Activated effector memory CD4-positive, alpha-beta T cell treated with Interleukin-2 at 50 U/mL for 16 hours (primary cell): ENCODE results near the gene SRA1.

Experiments used
- DNase-seq: peaks from one replicate; pipeline ENCODE4 v3.0.0-alpha.2; 2020

Gene SRA1

DNA sequence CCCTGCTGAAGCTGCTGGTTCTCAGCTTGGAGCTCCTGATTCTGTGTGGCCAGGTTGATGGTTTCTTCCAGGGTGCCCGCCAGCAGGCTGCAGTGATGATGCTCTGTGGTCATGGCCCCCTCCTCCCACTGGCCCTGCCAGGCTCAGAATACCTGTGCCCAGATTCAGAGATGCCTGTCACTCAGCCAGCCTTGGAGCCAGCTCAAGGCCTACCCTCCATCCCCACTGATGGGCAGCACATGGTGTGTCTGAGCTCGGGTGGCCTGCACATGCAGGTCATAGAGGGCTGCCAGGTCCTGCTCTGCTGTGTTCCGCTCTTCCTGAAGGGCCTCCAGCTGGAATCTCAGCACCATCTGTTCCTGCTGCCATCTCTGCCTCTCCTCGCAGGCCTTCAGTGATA lies 12.8 kb upstream of the SRA1 start:
- no peak for DNase-seq

DNA sequence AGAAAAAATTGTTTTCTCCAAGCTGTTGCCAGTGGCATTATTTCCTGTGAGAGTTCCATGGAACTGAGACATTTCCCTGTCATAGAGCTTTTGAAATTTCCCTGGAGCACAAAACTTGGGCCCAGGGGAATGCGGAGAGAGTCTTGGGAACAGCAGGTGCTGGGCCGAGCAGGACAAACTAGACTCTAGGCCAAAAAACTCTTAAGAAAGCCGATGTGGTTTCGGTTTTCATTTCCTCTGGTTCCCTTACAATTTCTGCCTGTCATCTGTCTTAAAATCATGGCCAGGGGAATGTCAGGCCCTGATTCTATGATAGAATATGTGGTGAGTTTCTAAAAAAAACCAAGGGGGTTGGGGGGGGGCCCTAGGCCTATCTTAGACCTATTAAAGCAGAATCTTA lies 11.9 kb upstream of the SRA1 start:
- no peak for DNase-seq

DNA sequence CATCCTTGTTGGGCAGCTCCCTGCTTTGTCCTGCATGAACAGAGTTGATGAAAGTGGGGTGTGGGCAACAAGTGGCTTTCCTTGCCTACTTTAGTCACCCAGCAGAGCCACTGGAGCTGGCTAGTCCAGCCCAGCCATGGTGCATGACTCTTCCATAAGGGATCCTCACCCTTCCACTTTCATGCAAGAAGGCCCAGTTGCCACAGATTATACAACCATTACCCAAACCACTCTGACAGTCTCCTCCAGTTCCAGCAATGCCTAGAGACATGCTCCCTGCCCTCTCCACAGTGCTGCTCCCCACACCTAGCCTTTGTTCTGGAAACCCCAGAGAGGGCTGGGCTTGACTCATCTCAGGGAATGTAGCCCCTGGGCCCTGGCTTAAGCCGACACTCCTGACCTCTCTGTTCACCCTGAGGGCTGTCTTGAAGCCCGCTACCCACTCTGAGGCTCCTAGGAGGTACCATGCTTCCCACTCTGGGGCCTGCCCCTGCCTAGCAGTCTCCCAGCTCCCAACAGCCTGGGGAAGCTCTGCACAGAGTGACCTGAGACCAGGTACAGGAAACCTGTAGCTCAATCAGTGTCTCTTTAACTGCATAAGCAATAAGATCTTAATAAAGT lies 11.3 kb upstream of the SRA1 start:
- DNase-seq, result no peak

DNA sequence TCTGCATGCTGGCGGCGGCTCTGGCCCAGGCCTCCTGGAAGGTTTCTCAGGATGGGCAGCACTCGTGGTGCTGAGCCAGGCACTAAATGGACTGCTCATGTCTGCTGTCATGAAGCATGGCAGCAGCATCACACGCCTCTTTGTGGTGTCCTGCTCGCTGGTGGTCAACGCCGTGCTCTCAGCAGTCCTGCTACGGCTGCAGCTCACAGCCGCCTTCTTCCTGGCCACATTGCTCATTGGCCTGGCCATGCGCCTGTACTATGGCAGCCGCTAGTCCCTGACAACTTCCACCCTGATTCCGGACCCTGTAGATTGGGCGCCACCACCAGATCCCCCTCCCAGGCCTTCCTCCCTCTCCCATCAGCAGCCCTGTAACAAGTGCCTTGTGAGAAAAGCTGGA lies 10.6 kb upstream of the SRA1 start:
- DNase-seq, result no peak

DNA sequence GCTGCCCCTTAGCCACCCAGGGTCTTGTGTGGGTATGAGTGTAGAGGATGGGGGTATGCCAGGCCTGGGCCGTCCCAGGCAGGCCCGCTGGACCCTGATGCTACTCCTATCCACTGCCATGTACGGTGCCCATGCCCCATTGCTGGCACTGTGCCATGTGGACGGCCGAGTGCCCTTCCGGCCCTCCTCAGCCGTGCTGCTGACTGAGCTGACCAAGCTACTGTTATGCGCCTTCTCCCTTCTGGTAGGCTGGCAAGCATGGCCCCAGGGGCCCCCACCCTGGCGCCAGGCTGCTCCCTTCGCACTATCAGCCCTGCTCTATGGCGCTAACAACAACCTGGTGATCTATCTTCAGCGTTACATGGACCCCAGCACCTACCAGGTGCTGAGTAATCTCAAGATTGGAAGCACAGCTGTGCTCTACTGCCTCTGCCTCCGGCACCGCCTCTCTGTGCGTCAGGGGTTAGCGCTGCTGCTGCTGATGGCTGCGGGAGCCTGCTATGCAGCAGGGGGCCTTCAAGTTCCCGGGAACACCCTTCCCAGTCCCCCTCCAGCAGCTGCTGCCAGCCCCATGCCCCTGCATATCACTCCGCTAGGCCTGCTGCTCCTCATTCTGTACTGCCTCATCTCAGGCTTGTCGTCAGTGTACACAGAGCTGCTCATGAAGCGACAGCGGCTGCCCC lies 10.0 kb upstream of the SRA1 start:
- no peak for DNase-seq

DNA sequence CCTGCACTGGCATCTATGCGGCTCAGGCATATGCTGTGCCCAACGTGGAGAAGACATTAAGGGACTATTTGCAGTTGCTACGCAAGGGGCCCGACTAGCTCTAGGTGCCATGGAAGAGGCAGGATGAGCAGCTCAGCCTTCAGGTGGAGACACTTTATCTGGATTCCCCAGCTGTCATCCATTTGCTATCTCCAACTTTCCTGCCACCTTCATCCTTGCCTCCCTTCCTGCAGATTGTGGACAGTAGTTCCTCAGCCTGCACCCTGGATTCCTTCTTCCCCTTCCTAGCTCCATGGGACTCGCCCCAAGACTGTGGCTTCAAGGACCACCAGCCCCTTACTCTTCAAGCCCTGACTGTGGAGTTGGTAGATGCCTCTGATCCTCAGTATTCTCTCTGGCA lies 9.4 kb upstream of the SRA1 start:
- DNase-seq, result no peak

DNA sequence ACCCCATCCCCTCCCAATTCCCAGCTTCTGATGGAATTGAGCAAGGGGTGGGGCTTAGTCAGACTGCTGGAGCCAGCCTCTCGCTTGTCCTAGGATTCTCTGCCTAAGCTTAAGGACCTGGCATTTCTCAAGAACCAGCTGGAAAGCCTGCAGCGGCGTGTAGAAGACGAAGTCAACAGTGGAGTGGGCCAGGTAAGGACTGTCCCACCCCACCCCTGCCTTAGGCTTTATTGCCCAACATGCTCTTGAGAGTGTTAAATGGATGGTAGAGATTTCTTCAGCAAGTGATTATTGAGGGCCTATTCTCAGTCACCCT lies 8.5 kb upstream of the SRA1 start:
- DNase-seq, result no peak

DNA sequence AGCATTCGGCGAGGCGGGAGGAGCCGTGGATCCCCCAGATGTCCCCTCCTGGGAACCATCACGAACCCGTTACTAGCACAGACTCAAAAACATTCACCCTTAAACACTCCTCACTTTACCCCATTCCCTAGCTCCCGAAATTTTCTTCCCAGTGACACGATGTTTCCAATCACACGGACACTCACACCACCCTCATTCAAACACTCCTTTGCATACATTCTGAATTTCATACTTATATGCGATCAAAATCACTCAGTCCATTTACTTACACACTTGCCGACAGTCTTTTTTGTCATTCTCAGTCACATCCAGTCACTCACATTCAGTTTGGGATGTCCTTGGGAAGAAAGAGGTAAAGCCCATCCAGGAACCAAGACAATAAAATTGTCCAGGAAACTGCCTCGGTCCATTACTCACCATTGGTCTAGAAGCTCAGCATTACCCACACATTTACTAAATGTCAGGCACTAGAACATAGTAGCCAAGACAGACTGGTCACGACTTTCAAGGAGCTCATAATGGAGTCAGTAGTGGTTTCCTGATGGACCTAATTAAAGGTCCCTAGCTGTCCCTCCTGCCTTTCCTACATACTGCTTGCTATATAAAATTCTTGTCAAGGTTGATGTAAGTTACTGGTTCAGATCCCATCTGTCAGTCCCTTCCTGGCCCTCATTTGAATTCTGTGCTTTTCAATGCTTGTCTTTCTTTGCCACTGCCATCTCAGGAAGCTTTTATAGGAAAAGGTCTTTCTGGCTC lies 7.9 kb upstream of the SRA1 start:
- DNase-seq, result no peak

DNA sequence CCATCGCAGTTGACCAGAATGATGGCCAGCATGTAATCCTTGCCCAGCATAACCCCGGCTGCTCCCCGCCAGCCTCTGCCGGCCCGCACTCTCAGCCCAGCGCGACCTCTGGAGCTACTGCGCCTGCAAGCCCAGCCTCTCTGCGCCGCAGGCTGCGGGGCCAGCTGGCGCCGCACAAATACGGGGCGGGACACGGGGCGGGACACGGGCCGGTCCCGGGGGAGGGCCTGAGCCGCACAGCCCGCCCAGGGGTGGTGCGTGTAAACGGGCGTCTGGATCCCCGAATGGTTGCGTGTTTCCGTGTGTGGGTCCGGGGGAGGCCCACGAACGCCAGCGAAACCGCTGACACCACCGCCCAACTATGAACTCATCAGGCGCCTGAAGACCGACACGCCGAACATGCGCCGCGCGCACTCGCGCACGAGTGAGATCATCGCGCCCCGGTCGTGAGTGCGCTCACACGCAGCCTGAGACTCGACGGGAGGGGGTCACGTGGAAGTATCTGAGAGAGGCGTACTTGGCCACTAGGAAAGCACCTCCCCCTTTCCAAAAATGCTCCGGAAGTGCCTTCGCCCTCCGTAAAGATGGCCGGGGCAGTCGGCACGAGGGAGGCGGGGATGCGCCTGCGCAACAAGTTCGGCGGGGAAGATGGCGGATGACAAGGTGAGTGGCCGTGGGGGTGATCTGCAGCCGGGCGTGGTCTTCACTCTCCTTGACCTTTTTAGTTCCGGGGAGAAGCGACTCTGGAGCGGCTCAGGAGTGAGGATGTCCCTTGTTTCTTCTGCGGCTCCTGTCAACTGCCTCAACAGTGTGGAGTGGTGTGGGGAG lies 7.1 kb upstream of the SRA1 start, which contains the start of the genes APBB3 and SLC35A4:
APBB3 (minus strand) TSS at position 403 of the 828 bp plus-strand sequence; CDS start at position 50, 353 bp downstream.
SLC35A4 (plus strand) TSS at position 633 of the 828 bp plus-strand sequence. CDS start 2,342 bp downstream, outside the sequence.
- DNase-seq, result peak; percentile 97

DNA sequence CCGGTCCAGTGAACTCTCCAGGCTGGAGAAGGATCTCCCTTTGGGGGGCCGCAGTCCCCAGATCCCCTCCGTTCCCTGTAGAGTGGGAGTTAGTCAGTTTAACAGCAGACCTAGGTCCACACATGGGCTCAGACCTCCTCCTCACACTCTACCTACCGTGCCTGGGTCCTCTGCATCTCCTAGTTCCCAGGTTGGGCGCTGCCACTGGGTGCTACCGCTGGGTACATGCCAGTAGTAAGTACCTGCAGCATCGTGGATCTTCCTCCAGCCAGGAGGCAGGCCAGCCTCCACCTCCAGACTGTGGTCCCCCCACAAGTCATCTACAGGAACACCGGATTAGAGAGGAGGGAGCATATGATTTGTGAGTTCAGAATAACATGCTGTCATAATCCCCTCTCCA lies 6.3 kb upstream of the SRA1 start:
- no peak for DNase-seq

DNA sequence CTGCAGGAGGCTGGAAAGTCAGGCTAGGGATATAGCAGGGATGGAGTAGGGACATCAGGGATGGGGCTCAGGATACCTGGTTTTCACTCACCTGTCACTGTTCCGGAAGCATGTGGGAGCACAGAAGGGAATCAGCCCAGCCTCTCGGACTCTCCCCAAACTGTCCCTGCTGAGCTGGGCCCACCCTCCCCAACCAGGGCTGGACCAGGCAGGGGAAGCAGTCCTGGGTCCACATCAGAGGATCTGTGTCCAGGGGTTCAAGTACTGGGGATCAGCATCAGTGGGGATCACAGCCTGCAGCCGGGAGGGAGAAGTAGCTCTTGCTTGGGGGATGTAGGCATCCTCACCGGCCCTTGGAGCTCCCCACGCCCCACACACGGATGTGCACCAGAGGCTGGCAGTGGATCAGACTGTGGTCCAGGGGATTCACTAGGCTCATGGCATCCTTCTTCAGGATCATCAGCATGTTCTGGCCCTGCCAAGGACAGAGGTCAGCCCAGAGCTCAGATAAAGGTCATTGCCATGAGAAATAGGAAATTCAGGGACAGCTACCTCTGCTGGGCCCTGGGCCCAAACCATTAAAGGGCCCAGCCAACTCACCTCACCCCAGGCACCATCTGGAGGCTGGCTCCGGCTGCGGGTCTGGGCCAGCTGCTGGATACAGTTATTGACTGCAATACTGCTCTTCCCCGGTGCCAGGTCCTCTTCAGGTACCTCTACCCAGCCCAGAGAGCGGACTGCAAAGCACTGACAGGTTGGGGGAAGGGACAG lies 4.7 kb upstream of the SRA1 start:
- DNase-seq, result no peak

DNA sequence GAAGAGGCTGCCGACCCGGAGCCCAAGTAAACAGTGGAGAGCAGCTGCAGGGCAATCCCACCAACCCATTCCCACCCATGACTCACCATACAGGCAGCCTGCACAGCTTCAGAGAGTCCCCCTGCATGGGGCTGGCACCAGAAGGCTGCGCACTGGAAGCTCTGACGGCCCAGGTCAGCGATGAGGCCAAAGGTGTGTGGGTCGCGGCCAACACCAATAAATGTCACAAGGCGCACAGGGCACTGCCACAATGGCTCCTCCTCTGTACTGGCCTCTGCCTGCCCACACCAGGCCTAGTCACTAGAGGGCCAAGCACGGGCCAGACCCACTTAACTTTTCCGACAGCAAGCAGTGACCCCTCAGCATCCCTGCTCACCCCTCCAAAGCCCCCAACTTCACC lies 3.0 kb upstream of the SRA1 start:
- DNase-seq, result no peak

DNA sequence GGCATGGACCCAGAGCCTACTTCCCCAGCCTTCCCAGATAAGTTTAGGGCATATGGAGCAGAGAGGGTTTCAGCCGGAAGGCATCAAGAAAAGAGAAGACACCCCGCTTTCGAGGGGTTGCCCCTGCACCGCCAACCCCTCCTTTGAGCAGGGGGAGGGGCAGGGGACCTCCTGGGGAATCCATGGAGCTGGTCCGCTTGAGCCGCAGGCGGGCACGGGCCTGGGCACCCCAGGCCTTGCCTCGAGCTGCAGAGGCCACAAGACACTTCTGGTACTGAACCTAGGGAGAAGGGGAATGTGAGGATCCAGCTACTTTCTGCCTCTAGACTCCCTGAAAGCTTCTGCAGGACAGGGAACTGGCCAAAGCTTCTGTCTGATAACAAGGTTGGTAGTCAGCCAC lies 1.3 kb upstream of the SRA1 start:
- DNase-seq, result no peak

DNA sequence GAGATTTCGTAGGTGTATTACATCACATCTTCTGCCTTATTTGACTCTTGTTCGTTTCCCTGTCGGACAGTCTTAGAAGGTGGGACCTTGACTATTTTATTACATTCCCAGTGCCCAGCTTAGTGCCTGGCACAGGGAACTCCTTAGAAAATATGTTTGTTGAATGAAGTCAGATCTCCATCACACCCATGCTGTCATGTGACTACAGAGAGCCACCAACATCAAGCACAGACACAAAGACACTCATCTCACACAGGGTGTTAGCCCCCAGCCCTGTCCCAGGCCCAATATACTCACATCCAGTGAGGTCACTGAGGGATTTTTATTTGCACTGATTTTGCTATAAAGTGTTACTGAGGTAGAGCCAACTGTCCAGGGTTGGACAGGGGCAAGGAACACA lies 692 bp upstream of the SRA1 start:
- no peak for DNase-seq

DNA sequence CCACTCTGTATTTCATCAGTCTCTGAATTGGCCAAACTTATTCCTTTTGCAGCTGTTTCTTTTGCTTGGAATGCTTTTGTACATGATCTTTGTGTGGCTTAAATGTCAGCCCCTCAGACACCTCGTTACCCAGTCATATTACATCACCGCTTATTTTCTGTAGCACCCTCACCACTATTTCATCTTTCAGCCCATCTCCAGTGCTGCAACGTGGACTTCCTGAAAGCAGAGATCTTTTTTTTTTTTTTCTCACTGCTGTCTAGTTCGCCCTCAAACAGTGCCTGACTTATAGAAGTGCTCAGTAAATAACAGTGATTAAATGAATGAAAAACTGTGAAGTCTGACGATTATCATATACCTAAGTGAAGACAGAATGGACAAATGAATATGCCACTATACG lies 835 bp downstream of the SRA1 start:
- no peak for DNase-seq

DNA sequence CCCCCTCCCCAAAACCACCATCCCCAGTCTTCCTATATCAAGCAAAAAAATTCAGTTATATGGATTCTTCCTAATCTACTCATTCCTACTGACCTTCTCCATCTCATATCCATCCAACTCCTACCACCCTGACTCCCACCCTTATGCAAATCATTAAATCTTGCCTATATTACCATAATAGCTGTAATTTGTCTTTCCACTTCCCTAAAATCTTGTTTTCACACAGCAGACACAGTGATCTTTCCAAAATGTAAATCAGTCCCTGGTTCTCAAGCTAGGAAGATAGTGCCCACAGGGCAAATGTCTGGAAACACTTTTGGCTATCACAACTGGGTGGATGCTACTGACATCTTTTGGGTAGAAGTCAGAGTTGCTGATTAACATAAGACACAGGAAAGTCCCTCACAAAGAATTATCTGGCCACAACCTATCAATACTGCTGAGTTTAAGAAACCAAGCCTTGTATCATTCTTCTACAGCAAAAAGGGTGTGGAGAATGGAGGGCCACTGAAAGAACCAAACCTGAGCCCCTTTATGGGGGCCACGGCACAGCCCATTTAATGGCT lies 1.4 kb downstream of the SRA1 start:
- no peak for DNase-seq

DNA sequence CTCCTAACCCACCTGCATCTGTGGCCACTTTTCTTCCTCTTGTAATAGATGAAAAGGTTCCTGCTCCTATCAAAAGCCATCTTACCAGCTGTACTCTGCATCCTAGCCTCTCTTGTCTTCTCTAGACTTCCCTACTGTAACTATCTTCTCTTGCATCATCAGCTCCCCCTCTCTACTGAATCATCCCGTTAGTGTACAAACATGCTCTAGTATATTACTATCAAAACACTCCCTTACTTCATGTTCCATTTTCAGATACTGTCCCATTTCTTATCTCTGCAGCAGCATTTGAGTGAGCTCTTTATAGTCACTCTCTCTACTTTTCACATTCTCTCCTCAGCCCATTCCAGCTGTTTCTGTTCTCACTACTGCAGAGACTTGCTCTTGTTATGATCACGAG lies 2.8 kb downstream of the SRA1 start:
- DNase-seq, result no peak

DNA sequence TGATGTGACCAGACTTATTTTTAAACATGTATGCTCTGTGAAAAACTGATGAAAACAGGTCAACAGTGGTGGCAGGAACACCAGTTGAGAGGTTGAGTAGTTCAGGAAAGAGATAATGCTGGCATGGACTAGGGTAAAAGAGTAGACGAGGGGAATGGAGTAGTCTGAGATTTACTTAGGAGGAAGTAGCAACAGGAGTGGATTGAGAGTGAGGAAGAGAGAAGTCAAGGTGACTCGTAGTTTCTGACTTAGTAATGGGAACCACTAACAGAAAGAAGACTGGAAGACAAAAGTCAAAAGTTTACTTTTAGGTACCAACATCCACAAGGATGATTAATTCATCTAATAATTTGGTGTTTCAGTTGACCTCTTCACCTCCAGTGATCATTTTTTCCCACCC lies 3.6 kb downstream of the SRA1 start:
- DNase-seq, result no peak

DNA sequence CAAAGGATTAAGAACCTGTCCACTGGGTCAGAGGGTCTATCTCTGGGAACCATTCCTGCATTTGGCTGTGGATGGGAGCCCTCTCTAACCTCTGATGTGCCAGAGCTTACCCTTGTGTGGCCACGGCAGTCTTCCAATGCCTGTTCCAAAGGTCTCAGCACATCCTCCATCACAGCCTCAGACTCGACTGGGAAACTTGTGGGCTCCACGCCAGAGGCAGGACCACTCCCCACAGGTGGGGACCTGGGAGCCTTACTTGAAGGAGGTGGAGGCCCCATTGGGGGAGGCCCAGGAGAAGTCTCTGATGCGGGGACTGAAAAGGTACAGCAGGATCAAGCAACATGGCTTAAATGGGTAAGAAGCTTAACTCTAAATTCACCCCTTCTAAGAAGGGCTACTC lies 5.4 kb downstream of the SRA1 start:
- DNase-seq, result no peak

DNA sequence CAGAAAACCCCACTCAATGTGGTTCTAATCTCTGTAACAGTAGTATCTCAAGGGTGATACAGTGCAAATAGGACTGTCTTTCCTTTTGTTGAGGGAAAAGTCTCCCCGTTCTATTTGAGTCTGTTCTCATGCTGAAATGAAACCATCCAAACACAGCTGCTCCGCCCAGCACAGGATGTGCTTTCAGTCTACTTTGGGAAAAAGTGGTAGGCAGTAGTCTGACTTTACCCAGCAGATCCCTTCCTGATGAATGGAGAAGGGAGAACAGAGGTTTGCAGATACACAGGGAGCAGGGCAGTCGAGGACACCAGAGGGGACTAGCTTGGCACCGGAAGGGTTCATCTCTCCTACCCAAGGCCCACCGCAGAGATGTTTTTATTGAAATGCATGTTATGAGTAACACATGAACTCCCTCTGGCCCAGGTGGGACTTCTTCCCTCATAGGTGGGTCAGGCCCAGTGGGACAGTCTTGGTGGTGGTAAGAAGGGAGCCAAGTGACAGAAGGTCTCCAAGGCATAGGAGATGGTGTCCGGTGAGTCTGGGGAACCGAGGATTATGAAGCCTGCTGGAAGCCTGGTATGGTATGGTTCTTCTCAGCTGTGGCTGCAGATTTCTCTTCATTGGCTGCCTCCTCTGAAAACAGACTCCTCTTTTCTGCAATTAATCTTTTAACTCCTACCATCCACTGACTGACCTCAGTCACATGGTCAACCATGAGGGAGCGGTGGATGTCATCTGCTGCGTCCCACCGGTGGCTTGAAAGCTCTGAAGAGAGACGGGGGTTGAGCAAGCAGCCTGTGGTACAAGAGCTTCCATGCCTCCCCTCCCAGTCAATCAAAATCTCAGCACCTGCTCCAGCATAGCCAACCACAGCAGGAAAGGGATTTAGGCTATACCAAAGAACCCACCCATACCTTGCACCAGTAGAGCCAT lies 6.9 kb downstream of the SRA1 start:
- DNase-seq, result no peak
